NCI-H524 (cell line): ENCODE results near the gene LRMDA.

ENCODE experiments used
- DNase-seq, 2 experiments: peaks; one replicate each; lab custom pipeline; 2025; lab: John Stamatoyannopoulos, UW

LRMDA gene

DNA sequence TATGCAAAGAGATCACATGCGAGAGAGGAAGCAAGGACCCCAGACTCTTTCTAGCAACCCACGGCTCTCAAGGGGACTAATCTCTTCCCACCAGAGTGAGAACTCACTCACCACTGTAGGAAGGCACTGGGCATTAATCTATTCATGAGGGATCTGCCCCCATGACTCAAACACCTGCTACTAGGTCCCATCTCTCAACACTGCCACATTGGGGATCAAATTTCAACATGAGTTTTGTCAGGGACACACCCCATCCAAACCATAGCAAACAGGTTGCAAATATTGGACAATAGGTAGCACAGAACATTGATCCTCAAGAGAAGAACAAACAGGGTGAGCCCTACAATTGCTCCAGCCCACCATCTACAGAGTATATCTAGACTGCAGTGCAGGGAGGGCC lies 740.6 kb downstream of the LRMDA start:
- no peak for DNase-seq

GRCh38 chr10:76175533-76176165 lies 744.2 kb downstream of the LRMDA start:
- DNase-seq, result no peak

DNA sequence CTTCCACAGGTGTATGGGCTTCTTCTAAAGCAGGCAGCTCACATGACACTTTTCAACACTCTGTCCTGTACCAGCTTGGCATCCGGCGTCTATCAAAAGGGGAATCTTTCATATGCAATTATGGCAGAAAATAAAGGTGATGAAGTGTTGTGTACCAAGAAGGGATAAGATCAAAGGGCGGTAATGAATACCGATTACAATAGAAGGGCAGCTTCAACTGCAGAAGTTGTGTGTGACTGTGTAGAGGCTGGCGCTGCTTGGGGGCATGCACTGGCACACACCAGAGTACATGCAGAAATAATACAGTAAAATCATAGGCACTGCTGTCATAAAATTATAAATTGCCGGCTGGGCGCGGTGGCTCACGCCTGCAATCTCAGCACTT lies 744.7 kb downstream of the LRMDA start:
- no peak for DNase-seq

GRCh38 chr10:76177936-76178335 lies 746.5 kb downstream of the LRMDA start:
- no peak for DNase-seq

GRCh38 chr10:76178532-76179292 lies 747.3 kb downstream of the LRMDA start:
- DNase-seq, result no peak

- no peak for DNase-seq
Observed at GRCh38 chr10:76179806-76180205, 748.4 kb downstream of the LRMDA start.

DNA sequence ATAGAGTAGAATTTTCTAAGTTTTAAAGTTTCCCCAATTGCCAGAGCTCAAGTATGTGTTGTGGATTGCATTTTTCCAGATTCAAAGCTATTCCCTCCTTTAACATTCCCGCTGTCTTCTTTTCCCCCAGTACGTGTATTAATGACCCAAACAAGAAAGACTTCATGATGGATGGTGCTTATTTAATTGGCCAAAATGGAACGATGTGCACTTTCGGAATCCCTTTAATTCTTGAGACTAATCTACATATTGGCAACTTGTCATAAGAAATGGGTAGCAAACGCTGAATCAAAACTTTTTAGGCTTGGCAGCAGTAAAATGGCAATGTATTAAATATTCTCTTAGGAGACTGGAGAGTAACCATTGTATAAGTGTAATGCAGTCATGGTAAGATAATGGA lies 753.2 kb downstream of the LRMDA start:
- no peak for DNase-seq

GRCh38 chr10:76185471-76186301 lies 754.3 kb downstream of the LRMDA start:
- no peak for DNase-seq

DNA sequence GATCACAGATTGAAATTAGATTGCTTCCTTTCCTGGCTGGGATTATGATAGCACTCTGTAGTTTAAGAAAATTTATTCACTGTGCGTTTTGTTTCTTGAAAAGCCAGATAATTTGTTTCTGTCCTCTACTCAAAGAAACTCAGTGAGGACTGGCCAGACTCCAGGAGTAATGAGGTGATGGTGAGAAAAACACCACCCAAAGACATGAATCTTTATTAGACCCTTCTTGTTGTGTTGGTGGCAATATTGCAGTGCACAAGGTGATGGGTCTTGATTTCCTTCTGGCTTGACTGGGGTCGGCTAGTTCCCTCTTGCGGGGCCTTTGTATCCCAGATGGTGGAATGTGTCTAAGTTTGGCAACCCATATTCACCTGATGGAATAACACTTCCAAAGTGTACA lies 756.8 kb downstream of the LRMDA start:
- no peak for DNase-seq

DNA sequence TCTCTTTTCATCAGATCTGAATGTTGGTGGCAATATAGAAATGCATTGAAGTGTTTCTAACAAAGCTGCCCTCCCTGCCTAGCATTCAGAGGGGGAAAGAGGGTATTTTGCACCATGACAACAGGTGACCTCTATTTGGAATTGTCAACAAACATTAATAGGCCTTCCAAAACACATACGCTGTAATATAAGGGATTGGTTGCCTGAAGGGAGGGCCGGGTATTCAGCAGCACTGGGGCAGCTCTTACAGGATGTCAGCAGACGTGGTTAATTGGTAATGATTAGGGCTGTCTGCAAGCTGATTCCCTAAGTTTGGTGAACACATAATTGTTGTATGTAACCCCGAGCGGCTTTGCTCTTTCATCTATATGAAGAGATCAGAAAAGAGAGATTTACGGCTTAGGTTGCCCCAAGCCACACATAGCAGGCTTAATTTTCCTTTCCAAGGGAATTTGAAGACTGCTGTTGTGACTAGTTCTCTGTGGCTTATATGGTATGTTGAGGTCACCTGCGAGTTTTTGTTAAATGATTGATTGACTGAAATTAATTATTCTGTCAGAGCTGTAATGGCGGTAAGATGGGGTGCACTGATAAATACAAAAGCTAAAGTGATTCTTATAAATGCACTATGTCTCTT lies 759.3 kb downstream of the LRMDA start:
- DNase-seq, result no peak

DNA sequence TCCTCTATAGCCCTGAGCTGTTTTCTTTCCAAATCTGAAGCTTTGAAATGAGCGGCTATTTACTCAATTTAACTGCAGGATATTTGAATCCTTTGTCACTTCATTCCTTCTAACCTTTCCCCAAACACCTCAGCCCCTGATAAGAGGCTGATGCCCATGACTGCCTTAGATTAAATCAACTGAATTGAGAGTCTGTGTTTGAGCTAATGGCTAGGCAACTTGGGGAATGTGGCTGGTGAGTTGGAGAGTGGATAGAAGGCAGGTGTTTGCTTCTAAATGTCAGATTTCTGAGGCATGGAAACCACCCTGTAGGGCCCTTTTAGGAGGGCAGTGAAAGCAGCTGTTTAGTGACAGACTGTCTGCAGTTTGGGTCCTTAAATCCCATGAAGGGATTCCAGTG lies 759.9 kb downstream of the LRMDA start:
- peak in 1 of 2 experiments; percentile 0 for DNase-seq

DNA sequence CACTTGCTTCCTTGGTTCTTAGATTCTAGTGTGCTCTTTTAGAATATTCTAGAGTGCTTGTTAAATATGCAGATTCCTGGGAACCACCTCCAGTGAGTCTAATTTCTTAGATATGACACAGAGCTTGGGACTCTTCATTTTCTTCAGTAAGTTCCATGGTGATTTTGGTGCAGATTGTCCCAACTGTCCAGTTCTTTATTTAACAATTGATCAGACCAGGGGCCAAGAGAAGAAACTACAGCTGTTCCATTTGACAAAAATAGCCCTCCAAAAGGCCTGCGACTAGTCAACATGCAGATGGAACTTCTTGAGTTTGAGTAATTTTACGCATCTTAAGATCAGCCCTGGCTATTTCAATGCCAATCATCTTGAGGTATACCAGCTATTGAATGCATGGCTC lies 760.7 kb downstream of the LRMDA start:
- DNase-seq, result no peak

- no peak for DNase-seq
Observed at GRCh38 chr10:76192694-76193320, 761.4 kb downstream of the LRMDA start.

DNA sequence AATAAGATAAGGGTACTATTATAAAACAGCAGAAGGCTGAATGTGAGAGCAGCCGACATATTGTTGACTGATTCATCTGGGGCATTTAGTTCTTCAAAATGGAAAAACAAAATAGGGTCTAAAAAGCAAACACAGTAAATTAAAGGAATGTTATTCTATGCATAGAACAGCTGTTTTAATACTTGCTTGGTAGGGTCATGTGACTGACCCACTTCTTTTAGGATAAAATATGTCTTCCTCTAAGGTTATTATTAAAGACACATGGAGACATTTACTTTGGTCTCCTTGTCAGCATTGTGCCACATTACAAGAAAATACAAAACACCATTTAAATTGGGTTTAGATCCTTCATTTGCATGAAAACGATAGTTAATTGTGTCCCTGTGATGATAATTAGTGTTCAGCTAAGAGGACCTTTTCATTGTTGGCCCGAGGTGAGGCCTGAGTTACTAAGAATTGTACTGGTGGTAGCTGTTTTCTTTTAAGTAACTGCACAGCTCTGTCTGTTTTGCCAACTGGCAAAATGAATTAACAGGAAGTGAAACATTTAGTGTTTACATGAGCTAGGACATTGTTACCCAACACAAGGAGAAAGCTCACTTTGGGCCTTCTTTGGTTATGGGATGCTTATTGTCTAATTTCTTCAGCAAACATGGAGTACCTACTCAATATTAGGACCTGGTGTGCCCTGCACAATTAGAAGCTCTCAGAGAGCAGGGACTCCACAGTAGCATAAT lies 764.4 kb downstream of the LRMDA start:
- no peak for DNase-seq

- no peak for DNase-seq
Observed at GRCh38 chr10:76197293-76197692, 765.9 kb downstream of the LRMDA start.

GRCh38 chr10:76198287-76199035 lies 767.0 kb downstream of the LRMDA start:
- no peak for DNase-seq

GRCh38 chr10:76201962-76202361 lies 770.5 kb downstream of the LRMDA start:
- no peak for DNase-seq

GRCh38 chr10:76202777-76203176 lies 771.4 kb downstream of the LRMDA start:
- DNase-seq, result no peak

DNA sequence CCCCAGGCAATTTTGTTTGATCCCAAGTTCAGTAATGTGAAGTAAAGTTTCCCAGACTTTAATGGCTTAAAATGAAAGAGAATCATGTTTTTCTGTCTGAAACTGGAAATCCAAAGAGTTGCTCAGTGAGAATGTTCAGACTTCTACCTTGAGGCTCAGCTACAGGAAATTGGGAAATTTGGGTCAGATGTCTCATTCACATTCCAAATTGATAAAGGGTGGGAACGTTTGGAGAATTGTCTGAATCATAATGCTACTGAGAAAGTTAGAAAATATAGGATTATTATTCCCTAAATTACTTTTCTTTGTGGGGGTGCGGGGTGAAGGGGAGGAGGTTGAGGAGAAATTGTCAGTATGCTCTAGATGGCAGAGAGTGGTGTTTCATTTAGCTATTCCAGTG lies 773.9 kb downstream of the LRMDA start:
- DNase-seq, result no peak

- no peak for DNase-seq
Observed at GRCh38 chr10:76206797-76207352, 775.5 kb downstream of the LRMDA start.
